ENCODE measurements around the gene TBX2. TPM values are rescaled to one million over a fixed set of nuclear protein-coding genes. Genes with fewer than 3 reads are reported as not detected.

Gene TBX2
- total and polyA plus RNA-seq, 2 of the 4 experiments (the other 2 are of a cell fraction): 20.1 to 64.1 TPM

- no peaks in the 10 kb centered on the region for H3K36me3 ChIP-seq (ENCODE audit: control insufficient read depth, insufficient read depth, low read length)
- ATAC-seq (ENCODE audit: low read depth) (no peak), DNase-seq (no peak)
- intact Hi-C loops (cut with micrococcal nuclease) (no loop called here), in situ Hi-C loops (cut with MboI; ENCODE audit: low sequenced_read_pairs) (loop anchor here (5.0 to 10.0 kb wide), 2 partner anchors 131 to 424 kb away; no protein-coding TSS in a partner anchor), dilution Hi-C loops (cut with HindIII; ENCODE audit: low sequenced_read_pairs, unreplicated experiment) (no loop called here)
- no peak overlapping the region for H3K9ac ChIP-seq (ENCODE audit: low read depth, low read length)
- no peak overlapping the region for H3K4me2 ChIP-seq (ENCODE audit: low read depth, low read length)
- no peak overlapping the region for H2AFZ ChIP-seq (replicated peaks; ENCODE audit: low read length, poor library complexity)
- H3K4ac ChIP-seq (ENCODE audit: low read depth, low read length): no peak overlapping the region
- H2AK9ac ChIP-seq (replicated peaks; ENCODE audit: low read depth, low read length, poor library complexity): no peak overlapping the region
- ChIA-PET POLR2A (ENCODE audit: unreplicated experiment) (interaction anchor here (0.5 kb wide), 1 partner anchor 101 kb away, joined by 5 read pairs; no protein-coding TSS in a partner anchor), CTCF (no interaction called here)
- no peak overlapping the region for H3K14ac ChIP-seq (replicated peaks; ENCODE audit: low read depth, low read length)
- no peak overlapping the region for H2BK120ac ChIP-seq (ENCODE audit: low read depth, low read length)
- H3K4me1 ChIP-seq (ENCODE audit: control insufficient read depth, insufficient read depth, low read length): peaks cover 8% of the 10 kb centered on the region
- no peaks in the 10 kb centered on the region; the same call in none of the 2 replicates for H3K9me1 ChIP-seq (ENCODE audit: insufficient read depth, low read length)
- H3K18ac ChIP-seq (ENCODE audit: low read depth, low read length): no peak overlapping the region
- H4K91ac ChIP-seq (ENCODE audit: insufficient read depth, low read depth, low read length): no peak overlapping the region
- H3K4me3 ChIP-seq (ENCODE audit: insufficient read depth, low read depth, low read length): no peak overlapping the region
- H3K23ac ChIP-seq (ENCODE audit: low read depth, low read length): no peak overlapping the region
- no peak overlapping the region for H2BK20ac ChIP-seq (ENCODE audit: low read depth, low read length)
- H3K79me1 ChIP-seq (ENCODE audit: low read depth in 1 of 2, low read length in 2 of 2): peaks cover 0 to 8% of the 10 kb centered on the region in 2 experiments; a peak in 1 of 4 replicates
- no peak overlapping the region for H2BK5ac ChIP-seq (ENCODE audit: low read depth, low read length, poor library complexity, severe bottlenecking)
- no peak overlapping the region for H3K56ac ChIP-seq (ENCODE audit: extremely low read depth, insufficient read depth, low read length)
- H4K20me1 ChIP-seq (ENCODE audit: insufficient read depth, low read length): no peaks in the 10 kb centered on the region
- H2AK5ac ChIP-seq (ENCODE audit: low read depth, low read length): no peak overlapping the region
- no peak for TF ChIP-seq SMC3 (IDR thresholded peaks at IDR 0.05; ENCODE audit: low read depth, low read length)
- TF ChIP-seq CHD1 (IDR thresholded peaks at IDR 0.05; ENCODE audit: low read depth, low read length): no peak
- no peak for TF ChIP-seq RAD21 (IDR thresholded peaks at IDR 0.05; ENCODE audit: low read length)
- no peak for TF ChIP-seq POLR2A (IDR thresholded peaks at IDR 0.05; ENCODE audit: low read depth, low read length)
- peaks cover 17% of the 10 kb centered on the region for H3K27me3 ChIP-seq (ENCODE audit: control insufficient read depth, insufficient read depth, low read length)
- H3K9me3 ChIP-seq (ENCODE audit: control insufficient read depth, insufficient read depth, low read length): no peaks in the 10 kb centered on the region
- no peak overlapping the region for H4K8ac ChIP-seq (ENCODE audit: low read depth in 2 of 2, low read length in 2 of 2)
- H3K27ac ChIP-seq (ENCODE audit: insufficient read depth, low read length): no peak overlapping the region
- BruUV-seq (replicated peaks): no TSS peak
- whole genome bisulfite sequencing, 2 experiments (ENCODE audit: extremely low coverage in 2 of 2, insufficient read length in 1 of 2): 100% methylated on average over 2 of the region's 4 CpGs; no CpG with 5 or more reads in 1 of the 2 experiments
- no peak overlapping the region for H2BK15ac ChIP-seq (ENCODE audit: low read depth, low read length)
- H4K5ac ChIP-seq (ENCODE audit: low read depth, low read length): no peak overlapping the region
Measured at GRCh38 chr17:61420745-61421398, 21.2 kb downstream of the TBX2 start.
